ENCODE measurements around the gene MYO1B. TPM values are rescaled to one million over a fixed set of nuclear protein-coding genes. Genes with fewer than 3 reads are reported as not detected.

The MYO1B gene
- total and polyA plus RNA-seq, 2 of the 4 experiments (the other 2 are of a cell fraction) = 57.2 to 116 TPM

DNA sequence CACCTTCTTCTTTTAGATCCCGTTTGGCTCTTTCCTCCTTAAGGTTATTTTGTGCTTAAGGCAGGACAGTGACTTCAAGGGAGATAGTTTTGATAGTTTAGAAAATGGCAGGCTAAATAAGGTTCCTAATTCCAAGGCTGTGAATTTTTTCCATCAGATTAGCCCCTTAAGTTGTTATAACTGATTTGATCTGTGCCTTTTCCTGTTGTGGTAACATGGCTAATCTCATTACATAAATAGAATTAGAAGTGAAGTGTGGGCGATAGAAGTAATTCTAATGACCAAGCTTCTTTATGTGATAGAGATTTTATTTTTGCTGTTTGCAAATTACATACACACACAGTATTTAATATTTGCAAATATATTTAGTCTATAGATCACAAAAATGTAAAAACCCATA is 102.0 kb downstream of the MYO1B start:
- Histone ChIP-seq H3K18ac (ENCODE audit: low read depth, low read length) (peak overlapping the region; percentile 99), H4K8ac (ENCODE audit: low read depth in 2 of 2, low read length in 2 of 2) (peak overlapping the region; percentile 61 to 86), H3K4me2 (ENCODE audit: low read depth, low read length) (no peak overlapping the region), H2AK5ac (ENCODE audit: low read depth, low read length) (peak overlapping the region; percentile 56), H2BK5ac (ENCODE audit: low read depth, low read length, poor library complexity, severe bottlenecking) (peak overlapping the region; percentile 89), H3K14ac (replicated peaks; ENCODE audit: low read depth, low read length) (peak overlapping the region; percentile 77; the same call in 1 of the 2 replicates), H3K79me1 (ENCODE audit: low read depth in 1 of 2, low read length in 2 of 2) (peaks cover 32 to 69% of the 10 kb centered on the region in 2 experiments), H3K36me3 (ENCODE audit: control insufficient read depth, insufficient read depth, low read length) (peaks cover 39% of the 10 kb centered on the region), H2BK15ac (ENCODE audit: low read depth, low read length) (peak overlapping the region; percentile 83; the same call in 1 of the 3 replicates), H3K4ac (ENCODE audit: low read depth, low read length) (peak overlapping the region; percentile 83; the same call in 1 of the 2 replicates), H2BK120ac (ENCODE audit: low read depth, low read length) (peak overlapping the region; percentile 84), H2AFZ (replicated peaks; ENCODE audit: low read length, poor library complexity) (no peak overlapping the region), H3K27ac (ENCODE audit: insufficient read depth, low read length) (peak overlapping the region; percentile 100; the same call in 1 of the 2 replicates), H3K4me3 (ENCODE audit: insufficient read depth, low read depth, low read length) (no peak overlapping the region), H3K9me1 (ENCODE audit: insufficient read depth, low read length) (peaks cover 35% of the 10 kb centered on the region), H2AK9ac (replicated peaks; ENCODE audit: low read depth, low read length, poor library complexity) (no peak overlapping the region), H3K4me1 (ENCODE audit: control insufficient read depth, insufficient read depth, low read length) (peaks cover 50% of the 10 kb centered on the region), H3K27me3 (ENCODE audit: control insufficient read depth, insufficient read depth, low read length) (no peaks in the 10 kb centered on the region), H3K9me3 (ENCODE audit: control insufficient read depth, insufficient read depth, low read length) (no peaks in the 10 kb centered on the region), H3K23ac (ENCODE audit: low read depth, low read length) (peak overlapping the region; percentile 22; the same call in 1 of the 2 replicates), H4K91ac (ENCODE audit: insufficient read depth, low read depth, low read length) (peak overlapping the region; percentile 84), H2BK20ac (ENCODE audit: low read depth, low read length) (peak overlapping the region; percentile 81; the same call in 1 of the 2 replicates), H4K5ac (ENCODE audit: low read depth, low read length) (peak overlapping the region; percentile 99), H3K56ac (ENCODE audit: extremely low read depth, insufficient read depth, low read length) (peak overlapping the region; percentile 40; the same call in 1 of the 2 replicates), H4K20me1 (ENCODE audit: insufficient read depth, low read length) (peaks cover 4% of the 10 kb centered on the region; the same call in 1 of the 2 replicates), H3K9ac (ENCODE audit: low read depth, low read length) (no peak overlapping the region)
- WGBS, 2 experiments (ENCODE audit: extremely low coverage in 2 of 2, insufficient read length in 1 of 2) = no CpG with 5 or more reads among the region's 2 CpGs
- CTCF ChIA-PET = no interaction called here
- no peak for TF ChIP-seq RAD21 (IDR thresholded peaks at IDR 0.05; ENCODE audit: low read length)
- TF ChIP-seq FOS (IDR thresholded peaks at IDR 0.05; ENCODE audit: low read depth, low read length) = no peak
- no peak for TF ChIP-seq MAFK (IDR thresholded peaks at IDR 0.05; ENCODE audit: low read depth, low read length)
- no peak for TF ChIP-seq BHLHE40 (IDR thresholded peaks at IDR 0.05; ENCODE audit: low read depth, low read length)
- TF ChIP-seq SMC3 (IDR thresholded peaks at IDR 0.05; ENCODE audit: low read depth, low read length) = no peak
- no peak for TF ChIP-seq MAZ (IDR thresholded peaks at IDR 0.05; ENCODE audit: borderline replicate concordance, low read depth, low read length)
- TF ChIP-seq, protein P1, sequence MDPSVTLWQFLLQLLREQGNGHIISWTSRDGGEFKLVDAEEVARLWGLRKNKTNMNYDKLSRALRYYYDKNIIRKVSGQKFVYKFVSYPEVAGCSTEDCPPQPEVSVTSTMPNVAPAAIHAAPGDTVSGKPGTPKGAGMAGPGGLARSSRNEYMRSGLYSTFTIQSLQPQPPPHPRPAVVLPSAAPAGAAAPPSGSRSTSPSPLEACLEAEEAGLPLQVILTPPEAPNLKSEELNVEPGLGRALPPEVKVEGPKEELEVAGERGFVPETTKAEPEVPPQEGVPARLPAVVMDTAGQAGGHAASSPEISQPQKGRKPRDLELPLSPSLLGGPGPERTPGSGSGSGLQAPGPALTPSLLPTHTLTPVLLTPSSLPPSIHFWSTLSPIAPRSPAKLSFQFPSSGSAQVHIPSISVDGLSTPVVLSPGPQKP (IDR thresholded peaks at IDR 0.05; ENCODE audit: borderline replicate concordance, low read depth, low read length) = no peak
- BruUV-seq (replicated peaks) = no TSS peak
- DNase-seq = no peak
- in situ Hi-C loops (cut with MboI; ENCODE audit: low sequenced_read_pairs) = no loop called here
- dilution Hi-C loops (cut with HindIII; ENCODE audit: low sequenced_read_pairs, unreplicated experiment) = no loop called here
- POLR2A ChIA-PET (ENCODE audit: unreplicated experiment) = no interaction called here
- ATAC-seq (ENCODE audit: low read depth) = no peak
- intact Hi-C loops (cut with micrococcal nuclease) = no loop called here

Data from IMR-90 (cell line).